ENCODE data around the gene FGFBP1.

The FGFBP1 gene

GRCh38 chr4:15914736-15915135, 23.8 kb downstream of the FGFBP1 start:
- H3K4me3 ChIP-seq (replicated peaks; ENCODE audit: low read depth, low read length), result no peak overlapping the region
- no peak for DNase-seq (ENCODE audit: low read depth)
- no peak for TF ChIP-seq CTCF (IDR thresholded peaks at IDR 0.05; ENCODE audit: low read length, missing control alignments)

GRCh38 chr4:15914291-15914690, 24.2 kb downstream of the FGFBP1 start:
- no peak for TF ChIP-seq CTCF (IDR thresholded peaks at IDR 0.05; ENCODE audit: low read length, missing control alignments)
- no peak for DNase-seq (ENCODE audit: low read depth)
- no peak overlapping the region for H3K4me3 ChIP-seq (replicated peaks; ENCODE audit: low read depth, low read length)

- H3K4me3 ChIP-seq (replicated peaks; ENCODE audit: low read depth, low read length), result no peak overlapping the region
- no peak for TF ChIP-seq CTCF (IDR thresholded peaks at IDR 0.05; ENCODE audit: low read length, missing control alignments)
- DNase-seq (ENCODE audit: low read depth), result peak; percentile 97
These were observed 24.9 kb downstream of the FGFBP1 start for GRCh38 chr4:15913631-15913970.

- TF ChIP-seq CTCF (IDR thresholded peaks at IDR 0.05; ENCODE audit: low read length, missing control alignments), result no peak
- no peak overlapping the region for H3K4me3 ChIP-seq (replicated peaks; ENCODE audit: low read depth, low read length)
- DNase-seq (ENCODE audit: low read depth), result peak; percentile 64
These were observed 25.4 kb downstream of the FGFBP1 start for GRCh38 chr4:15912961-15913630.

- TF ChIP-seq CTCF (IDR thresholded peaks at IDR 0.05; ENCODE audit: low read length, missing control alignments), result no peak
- no peak overlapping the region for H3K4me3 ChIP-seq (replicated peaks; ENCODE audit: low read depth, low read length)
- peak; percentile 10 for DNase-seq (ENCODE audit: low read depth)
These were observed 26.3 kb downstream of the FGFBP1 start for GRCh38 chr4:15912236-15912635.

- no peak for TF ChIP-seq CTCF (IDR thresholded peaks at IDR 0.05; ENCODE audit: low read length, missing control alignments)
- DNase-seq (ENCODE audit: low read depth), result no peak
- no peak overlapping the region for H3K4me3 ChIP-seq (replicated peaks; ENCODE audit: low read depth, low read length)
These were observed 28.2 kb downstream of the FGFBP1 start for GRCh38 chr4:15910155-15910940.

All from fibroblast of pulmonary artery (primary cell).